Fibroblast of skin of right biceps (primary cell): ENCODE measurements around the gene LMX1A.

Experiments
- DNase-seq: peaks from one replicate; pipeline ENCODE4 v3.0.0-alpha.2; 2013

Gene LMX1A

DNA sequence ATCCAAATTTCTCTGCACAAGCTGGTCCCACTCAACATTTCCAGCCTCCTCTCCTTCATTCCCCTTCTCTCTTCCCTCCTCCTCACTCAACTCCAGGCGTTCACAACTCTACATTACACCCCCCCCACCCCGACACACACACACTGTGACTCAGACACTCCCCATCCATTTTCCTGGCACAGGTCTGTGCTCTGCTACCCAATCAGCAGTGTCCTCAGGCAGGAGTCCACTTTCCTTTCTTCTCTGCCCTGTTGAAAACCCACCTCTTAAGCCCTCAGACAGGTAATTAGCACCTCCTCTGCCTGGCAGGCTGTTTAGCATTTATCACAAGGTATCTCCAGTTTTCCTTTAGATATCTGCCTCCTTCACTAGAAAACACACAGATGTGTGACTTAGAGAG, 8.8 kb upstream of the LMX1A start:
- peak; percentile 19 for DNase-seq

DNA sequence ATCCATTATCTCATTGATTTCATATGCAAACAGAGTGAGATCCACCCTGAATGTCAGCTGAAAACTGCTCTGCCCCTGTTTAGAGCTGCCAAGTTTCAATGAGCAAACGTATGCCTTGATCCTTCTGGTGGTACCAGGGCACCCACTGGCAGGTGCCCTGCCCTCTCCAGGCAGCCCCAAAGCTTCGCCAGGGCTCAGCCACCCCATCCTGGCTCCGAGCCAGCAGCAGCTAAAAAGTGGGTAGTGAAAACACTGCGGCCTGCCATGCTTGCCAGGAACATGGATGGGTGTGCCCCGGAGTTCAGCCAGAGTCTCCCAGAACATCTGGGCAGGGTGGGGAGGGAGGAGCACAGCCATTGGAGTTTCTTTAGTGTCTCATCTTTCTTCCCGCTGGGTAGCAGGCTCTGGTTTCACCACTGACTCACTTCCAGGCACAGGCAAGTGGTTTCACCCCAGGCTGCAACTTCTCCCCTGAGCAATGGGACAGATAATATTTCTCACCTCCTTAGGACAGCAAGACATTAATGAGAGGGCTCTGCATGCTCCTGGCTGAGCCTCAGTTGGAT, 8.1 kb upstream of the LMX1A start:
- DNase-seq = peak; percentile 10

DNA sequence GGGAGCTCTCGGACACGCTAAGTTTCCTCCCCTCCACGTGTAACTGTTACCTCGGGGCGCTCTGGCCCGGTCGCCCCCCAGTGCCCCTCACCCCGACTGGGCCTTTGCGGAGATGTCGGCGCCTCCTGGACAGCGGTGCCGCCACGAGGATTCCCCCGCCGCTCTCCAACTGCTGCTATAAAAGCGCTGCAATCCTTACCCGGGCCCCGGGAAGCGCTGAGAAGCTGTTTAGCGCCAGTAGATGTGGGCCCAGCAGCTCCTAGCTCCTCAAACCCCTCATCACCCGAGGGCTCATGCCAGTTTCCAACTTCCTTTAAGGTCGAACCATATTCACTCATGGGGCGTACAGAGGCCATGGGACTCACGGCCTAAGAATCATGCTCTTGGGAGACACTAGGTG, 361 bp upstream of the LMX1A start:
- DNase-seq = no peak

DNA sequence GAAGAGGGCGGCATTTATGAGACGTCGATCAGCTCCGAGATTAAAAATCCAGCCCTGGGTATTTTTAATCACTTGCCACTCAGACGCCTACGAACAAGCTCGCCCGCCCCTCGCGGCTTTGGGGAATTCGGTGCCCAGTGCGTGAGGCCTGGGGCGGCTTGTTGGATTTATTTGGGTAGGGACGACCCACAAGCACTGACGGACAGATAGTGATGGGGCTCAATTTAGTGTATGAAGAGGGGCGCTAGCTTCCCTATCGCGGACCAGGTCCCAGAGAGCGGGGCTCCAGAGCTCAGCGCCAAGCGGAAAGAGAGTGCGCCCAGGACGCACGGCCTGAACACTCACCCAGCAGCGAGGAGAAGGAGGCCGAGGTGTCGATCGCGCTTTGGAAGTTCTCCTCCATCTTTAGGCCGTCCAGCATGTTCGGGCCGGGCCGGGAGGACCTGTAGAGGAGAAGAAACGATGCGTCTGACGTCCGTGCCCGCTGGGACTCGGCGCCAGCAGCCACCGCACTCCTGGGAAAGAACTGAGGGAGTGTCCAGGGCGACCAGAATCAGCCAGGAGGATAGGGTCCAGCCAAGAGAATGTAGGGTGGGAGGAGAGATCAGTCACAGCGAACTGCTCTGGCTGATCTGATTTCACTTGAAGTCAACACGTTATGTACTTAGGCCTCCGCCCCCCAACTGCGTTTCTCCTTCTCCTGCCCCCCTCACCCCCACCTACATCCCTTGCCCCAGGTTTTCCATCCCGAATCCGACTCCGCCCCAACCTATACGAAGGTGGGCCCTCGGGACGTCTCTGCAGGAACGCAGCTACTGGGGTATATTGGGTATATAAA, 1.2 kb downstream of the LMX1A start:
- DNase-seq = no peak

DNA sequence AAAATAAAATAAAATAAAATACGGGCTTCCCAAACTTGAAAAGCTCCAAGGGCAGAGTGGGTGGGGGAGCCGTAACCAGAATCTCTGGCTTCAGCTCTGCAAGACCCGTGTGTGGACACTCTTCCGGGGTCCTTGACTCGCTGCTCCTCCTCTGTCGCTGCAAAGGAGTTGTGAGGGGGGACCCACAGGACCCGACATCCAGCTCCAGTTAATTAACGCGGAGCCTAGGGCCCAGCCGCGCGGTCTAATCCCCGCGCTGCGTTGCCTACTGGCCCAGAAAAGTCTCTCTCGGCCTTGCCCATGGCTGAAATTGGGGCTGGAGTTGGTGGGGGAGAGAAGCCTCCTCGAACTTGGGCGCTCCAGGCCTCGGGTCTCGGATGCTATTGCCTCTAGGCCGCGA, 1.8 kb downstream of the LMX1A start:
- no peak for DNase-seq

DNA sequence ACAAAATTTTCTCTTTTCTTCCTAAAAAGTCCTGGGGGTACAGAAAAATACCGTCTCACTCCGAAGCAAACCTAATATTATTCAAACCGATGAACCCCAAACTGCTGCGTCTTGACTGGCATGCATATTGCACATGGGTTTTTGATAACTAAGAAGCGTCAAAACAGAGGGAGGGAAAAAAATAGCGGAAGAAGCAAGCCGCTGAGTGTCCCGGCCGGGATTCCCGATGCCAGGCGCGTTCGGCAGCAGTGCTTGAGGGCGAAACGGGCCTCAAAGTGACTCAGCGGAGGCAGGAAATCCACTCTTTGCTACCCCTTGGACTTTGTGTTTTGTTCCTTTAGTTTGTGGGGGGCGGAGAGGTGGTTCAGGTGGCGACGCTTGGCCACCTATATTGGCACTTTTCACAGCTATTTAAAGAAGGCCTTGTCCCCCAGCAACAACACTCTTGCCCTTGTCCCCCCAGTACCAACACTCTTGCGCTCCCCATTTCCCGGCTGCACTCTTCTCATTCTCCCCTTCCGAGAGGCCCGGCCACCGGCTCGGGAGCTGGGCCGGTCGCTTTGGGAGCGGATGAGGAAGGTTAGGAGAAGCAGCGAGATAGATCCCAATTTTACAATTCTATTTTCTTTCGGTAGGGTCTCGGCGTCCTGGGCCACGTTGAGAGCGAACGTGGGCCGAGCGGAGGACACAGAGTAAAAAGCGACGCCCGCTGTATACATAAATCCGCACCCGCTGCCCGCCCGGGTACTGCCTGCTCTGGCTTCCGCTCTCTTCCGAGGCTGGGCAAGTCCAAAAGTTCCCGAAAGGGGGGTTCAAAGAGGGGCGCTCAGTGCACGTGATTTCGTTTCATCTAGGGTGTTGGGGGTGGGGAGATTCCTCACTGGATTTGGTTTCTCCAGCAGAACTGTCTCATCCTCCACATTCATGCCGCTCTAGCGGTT, 2.5 kb downstream of the LMX1A start:
- no peak for DNase-seq

DNA sequence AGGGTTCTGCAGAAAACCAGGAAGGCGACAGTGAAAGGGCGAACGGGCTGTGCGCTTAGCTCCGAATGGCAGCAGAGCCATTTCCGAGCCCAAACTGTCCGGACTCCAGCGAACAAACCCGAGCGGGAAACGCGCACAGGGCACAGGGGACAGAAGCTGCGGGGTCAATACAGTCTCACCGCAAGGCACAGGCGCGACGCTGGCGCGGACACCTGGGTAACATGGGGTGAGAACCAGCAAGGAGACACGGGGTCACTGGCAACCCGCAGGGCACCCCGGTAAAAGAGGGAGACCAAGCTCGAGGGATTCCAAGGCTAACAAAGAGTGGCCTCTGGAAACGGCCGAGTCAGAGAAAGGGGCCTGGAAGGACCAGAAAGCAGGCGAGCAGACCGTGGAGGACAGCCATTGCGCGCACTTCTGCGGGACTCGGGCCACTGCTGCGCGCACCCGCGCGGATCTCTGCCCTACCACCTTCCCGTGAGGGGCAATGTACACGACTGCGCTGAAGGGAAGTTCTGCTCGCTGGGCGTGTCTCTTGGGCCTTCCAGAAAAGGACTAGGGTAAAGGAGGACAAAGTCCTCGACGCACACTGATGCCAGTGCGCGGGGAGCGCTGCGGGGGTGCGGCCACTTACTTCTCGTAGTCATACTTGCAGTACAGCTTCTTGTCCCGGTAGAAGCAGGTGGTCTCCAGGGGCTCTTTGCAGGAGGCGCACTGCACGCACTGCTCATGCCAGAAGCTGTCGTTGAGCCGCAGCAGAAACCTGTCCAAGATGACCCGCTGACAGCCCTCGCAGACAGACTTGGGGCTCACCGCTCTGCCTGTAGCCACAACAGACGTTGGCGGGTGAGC, 3.8 kb downstream of the LMX1A start:
- no peak for DNase-seq

DNA sequence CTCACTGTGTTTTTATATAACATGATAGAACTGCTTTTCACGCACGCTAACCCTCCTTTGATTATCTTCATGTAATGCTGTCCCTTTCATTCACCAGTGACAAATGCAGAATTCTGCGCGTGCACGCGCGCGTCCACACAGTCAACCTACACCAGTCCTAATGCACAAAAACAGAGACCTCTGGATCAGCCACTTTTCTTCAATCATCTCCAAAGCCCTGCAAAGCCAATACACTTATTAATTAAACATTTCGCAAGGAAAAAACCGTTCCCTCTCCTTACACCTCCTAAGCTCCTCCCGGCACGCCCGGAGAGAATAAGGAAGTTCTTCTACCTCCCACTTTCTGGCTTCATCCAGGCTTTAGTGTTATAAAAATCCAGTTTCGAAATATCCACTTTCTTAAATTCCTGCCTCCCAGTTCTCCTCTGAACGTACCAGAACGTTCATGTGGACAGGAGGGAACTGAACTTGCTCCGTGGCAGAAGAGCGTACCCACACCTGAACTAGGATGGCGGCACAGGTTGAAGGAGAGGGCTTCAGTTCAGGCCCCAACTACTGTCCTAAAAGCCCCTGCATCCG, 4.6 kb downstream of the LMX1A start:
- no peak for DNase-seq

DNA sequence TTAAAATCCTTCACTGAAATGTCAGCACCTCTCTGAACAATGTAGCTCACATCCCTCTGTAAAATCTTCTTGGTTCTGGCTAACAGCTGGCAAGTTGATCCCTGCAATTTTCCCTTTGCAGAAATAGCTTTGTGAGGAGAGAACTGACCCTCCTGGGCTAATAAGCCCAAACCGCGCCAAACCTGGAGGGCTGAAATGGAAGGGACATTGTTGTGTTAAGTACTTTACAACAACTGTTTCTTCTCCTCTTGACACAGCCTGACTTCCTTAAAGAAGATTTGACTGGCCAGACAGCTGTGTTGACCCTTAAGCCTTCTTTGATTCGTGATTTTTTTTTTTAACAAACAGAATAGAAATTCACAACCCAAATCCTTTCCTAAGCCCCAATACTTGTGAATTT, 5.7 kb downstream of the LMX1A start:
- no peak for DNase-seq

DNA sequence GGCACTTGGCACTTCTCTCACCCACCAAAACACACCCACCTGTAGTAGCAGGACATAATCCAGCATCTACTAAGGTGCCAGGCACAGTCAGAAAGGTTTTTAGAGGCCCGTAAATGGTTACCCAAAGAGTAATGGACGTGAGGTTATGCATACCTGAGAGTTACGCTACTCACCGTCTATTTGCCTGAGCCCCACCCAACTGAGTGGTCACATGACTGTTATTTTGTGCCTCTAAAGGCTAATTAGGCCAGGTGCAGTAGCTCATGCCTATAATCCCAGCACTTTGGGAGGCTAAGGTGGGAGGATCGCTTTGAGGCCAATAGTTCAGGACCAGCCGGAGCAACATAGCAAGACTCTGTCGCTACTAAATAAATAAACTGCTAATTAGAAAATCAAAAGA, 11.0 kb downstream of the LMX1A start:
- no peak for DNase-seq

DNA sequence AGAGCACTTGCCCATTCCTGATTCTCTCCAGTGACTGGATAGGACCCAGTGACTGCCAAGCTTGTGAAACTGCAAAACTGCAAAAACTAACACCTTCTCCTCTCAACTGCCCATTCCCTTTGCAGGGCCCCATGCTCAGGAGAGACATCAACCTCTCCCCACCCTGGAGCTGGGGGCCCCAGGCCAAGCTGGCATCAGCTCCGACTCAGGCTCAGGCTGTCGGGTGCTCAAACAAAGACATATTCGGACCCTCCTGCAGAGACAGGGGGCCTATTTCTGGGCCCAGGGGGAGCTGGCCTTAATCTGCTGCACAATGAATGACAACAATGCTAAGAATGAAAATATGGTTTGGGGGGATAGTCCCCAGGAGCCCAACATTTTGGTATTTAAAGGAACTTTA, 11.8 kb downstream of the LMX1A start:
- DNase-seq = no peak

DNA sequence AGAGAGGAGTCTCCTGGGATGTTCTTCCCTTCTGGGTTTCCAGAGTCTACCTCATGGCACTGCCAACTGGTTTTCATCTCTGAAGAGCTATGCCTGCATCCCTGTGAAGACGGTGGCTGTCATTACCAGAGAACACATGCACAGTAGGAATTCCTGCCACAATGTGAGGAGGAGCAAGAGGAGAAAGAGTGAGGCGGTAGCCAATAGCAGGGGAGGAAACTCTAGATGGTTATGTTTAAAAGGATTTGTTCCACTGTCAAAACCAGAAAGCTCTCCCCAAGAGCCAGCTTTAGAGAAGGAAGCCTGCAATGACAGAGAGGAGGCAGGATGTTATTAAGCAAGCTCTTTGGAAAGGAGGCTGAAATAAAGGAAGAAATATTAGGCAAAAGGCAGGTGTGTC, 12.3 kb downstream of the LMX1A start:
- DNase-seq = no peak

DNA sequence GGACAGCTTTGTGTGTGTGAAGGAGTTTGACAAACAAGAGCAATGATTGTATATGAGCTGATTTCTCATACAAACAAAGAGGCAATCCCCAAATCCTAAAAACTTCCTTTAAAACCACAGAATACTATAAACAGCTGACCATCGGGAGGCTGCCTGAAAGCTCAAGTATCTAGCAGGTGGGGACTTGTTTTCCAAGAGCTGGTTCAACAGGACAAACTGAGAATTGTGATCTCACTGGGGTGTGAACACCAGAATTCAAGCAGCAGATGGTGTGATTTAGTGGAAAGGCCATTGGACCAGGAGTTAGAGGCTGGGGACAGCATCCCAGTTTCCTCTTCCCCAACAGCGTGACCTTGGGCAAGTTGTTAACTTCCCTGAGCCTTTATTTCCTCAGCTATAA, 13.9 kb downstream of the LMX1A start:
- no peak for DNase-seq

DNA sequence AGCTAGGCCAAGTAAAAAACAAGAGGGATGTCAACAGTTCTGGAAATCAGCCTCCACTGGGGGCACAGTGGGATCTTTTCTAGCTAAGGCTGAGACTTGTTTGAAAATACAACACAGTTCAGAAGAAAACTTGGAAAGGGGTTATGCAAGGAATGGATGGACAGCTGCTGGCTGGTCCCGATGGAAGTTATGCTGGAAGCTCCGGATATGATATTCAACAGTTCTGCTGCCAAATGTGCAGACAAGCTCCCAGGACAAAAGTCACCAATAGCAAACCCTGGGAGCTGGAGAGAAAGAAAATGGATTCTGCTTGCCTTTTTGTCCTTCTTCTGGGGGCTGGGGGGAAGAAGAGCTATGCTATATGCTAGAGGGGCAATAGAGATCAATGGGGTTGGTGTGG, 14.3 kb downstream of the LMX1A start:
- no peak for DNase-seq

DNA sequence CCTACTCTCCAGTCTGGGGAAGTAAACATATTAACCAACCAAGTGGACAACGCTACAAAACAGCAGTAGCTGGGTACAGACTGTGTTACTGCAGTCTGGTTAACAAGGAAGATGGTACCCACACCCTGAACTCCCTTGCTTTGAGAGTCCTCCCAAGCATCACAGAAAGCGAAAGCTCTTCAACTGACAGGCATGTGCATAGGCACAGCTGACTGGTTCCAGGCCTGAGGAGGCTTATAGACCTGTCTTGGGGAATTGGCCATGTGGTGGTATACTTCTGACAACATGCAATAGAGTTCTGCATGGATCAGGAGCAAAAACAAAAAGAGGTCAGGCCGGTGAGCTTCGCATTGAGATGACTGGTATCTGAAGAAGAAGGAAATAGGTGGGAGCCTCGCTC, 17.4 kb downstream of the LMX1A start:
- no peak for DNase-seq

DNA sequence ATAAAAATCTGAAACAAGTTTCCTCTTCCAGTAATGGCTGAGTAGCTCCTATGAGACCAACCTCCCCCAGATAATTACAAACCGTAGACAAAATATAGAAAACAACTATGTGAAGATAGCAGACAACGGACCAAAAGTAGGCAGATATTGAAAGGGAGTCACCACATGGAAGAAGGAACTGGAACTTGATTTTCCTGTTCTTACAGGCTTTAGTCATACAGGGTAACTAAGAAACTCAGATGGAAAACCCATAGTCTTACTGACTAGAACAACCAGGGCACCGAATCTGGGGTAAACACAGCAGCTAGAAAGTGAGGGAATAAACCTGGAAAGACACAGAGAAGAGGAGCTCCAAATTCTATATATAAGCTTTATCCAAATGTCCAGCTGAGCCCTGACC, 26.0 kb downstream of the LMX1A start:
- no peak for DNase-seq

DNA sequence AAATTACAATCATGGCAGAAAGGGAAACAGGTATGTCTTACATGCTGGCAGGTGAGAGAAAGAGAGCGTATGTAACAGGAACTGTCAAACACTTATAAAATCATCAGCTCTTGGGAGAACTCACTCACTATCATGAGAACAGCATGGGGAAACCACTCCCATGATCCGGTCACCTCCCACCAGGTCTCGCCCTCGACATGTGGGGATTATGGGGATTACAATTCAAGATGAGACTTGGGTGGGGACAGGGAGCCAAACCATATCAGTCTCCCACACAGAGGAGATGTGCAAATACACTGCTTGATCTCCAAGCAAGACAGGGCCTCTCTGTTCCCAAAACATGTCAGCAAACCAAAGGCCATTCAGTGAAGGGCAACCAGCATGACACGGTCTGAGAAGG, 27.4 kb downstream of the LMX1A start:
- DNase-seq = no peak

DNA sequence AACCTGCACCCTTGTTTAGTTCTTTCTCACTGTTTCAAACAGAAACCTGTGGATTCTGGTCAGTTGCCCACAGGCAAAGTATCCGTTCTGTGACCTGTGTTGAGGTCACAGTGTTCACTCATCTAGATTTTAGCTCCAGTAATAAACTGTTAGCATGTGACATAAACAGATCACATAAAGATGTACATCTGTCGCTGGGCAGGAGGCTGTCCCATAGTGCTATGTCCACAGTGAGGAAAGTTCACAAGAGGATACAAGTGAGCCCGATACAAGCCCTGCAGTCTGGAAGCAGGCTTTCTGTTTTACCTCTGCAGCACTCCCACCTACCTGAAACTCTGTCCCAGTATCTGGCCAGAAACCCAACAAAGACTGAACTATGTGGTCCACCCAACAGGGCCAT, 28.4 kb downstream of the LMX1A start:
- DNase-seq = no peak

DNA sequence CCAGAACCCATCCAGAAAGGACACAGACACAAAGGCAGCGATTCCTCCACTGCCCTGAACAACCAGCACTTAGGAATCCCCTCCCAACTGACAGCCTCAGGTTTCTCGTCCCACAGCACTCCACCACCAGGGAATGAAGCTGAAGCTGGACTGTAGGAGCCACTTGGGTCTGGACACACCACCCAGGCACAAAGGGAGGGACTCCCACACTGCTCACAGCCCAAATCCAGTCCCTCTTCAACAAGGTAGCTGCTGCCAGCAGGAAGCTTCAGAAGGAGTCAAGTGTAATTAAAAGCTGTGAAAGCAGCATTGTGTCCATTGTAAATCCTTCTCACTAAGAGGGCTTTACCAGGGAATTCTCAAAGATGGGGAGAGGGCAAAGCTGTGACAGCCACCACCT, 29.0 kb downstream of the LMX1A start:
- DNase-seq = no peak

DNA sequence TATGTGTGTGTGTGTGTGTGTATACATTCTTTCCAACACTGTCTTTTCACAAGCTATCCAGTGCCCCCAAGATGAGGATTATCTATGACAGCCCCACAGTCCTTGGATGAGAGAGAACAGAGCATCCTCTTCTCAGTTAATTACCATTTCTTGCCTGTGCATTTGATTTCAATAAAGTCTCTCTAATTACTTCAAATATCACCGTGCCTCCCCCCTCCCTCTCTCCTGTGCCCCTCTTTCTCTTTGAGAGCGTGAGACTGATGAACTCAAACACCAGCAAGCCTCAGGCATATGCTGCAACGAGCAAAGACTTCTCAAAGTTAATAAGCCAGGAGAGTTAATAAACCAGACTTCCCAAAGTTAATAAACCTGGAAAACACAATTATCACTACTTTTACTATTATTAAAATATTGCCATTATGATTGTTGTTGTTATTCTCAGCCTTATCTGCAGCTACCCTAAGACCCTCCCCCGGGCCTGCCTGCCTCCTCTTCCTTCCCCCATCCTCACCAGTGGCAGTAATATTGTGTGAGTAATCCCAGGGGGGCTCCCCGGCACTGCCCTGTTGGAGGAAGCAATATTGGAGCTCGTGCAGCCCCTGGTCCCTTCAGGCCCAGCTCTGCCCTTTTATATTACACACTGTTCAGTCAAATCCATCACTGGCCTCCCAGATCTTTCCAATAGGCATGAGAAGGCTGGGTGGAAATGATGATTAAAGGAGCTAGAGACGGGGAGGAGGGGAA, 30.9 kb downstream of the LMX1A start:
- DNase-seq = no peak

DNA sequence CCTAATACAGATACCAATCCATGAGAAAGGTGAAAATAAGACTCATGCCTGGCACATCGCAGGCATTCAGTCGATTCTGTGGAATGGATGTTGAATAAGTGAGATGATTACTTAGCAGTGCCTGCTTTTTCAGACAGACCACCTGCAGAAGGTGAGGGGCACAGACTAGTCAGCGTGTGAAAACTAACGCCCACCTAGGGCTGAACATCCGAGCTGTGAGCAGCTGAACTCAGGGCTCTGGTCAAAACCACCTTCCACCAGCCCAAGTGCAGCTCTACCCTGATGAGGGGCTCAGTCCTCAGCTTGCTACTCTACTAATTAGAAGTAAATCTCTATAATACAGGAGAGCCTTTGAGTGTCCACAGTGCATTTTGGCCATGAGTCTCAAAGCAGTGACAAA, 32.5 kb downstream of the LMX1A start:
- no peak for DNase-seq

DNA sequence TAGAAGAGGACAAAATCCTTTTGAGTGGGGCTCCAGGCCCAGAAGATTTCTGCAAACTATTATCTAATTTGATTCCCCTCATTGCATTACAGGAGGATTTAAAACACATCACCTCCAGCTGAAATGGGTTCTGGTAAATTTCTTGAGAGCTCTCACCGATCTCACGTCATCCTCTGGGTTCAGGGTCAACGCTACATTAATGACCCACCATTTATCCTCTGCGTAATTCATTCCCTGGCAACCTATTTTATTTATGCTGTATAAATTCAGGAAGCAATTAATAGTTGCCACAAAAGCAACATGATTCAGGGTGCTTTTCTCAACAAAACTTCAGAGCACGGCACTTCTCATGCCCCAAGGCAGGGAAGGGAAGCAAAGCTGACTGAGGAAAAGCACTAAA, 38.9 kb downstream of the LMX1A start:
- no peak for DNase-seq
